BJ (cell line): ENCODE results near the gene HK3. TPM values are rescaled to one million over a fixed set of nuclear protein-coding genes. Genes with fewer than 3 reads are reported as not detected.

Experiments
- CTCF ChIA-PET: fragments of 350-600 bp; formaldehyde crosslinking; extraction: SDS; loops from one replicate; lab custom pipeline; 2021; ENCODE audit warnings: antibody characterized with exemption, inconsistent platforms; lab: Yijun Ruan, JAX
- POLR2A ChIA-PET: fragments of 300-600 bp; sonication (Branson Sonifier 250); formaldehyde crosslinking; extraction: SDS; loops from one replicate; lab custom pipeline; 2021; ENCODE audit warnings: antibody characterized with exemption; lab: Charles Lee
- DNase-seq: peaks from one replicate; pipeline ENCODE4 v3.0.0-alpha.2; 2011; ENCODE audit warnings: low read depth
- H3K27me3 ChIP-seq: 2 replicates; pipeline ENCODE4 v1.6.0; 2011; ENCODE audit warnings: low read length; ENCODE audit not compliant: control insufficient read depth, insufficient read depth
- H3K36me3 ChIP-seq: 2 replicates; pipeline ENCODE4 v1.5.1; 2011; ENCODE audit warnings: low read length; ENCODE audit not compliant: control insufficient read depth, insufficient read depth
- H3K4me3 ChIP-seq: 2 replicates; pipeline ENCODE4 v1.5.1; 2011; ENCODE audit warnings: low read depth, mild to moderate bottlenecking, control low read depth, low read length
- polyA plus RNA-seq: library from polyadenylated mRNA; depleted of rRNA; stranded (reverse); fragments of >200 nt; gene quantifications from 2 replicates; pipeline ENCODE4 v1.2.3, GENCODE V29; 2011
- TF ChIP-seq, protein P1 (sequence below): IDR thresholded peaks from 2 replicates; pipeline ENCODE4 v1.5.1; 2011; ENCODE audit warnings: low read depth, mild to moderate bottlenecking, control low read depth, inconsistent platforms, low read length, moderate library complexity; ENCODE audit not compliant: insufficient read depth

HK3 gene
- polyA plus RNA-seq, 1 experiment = not detected

DNA sequence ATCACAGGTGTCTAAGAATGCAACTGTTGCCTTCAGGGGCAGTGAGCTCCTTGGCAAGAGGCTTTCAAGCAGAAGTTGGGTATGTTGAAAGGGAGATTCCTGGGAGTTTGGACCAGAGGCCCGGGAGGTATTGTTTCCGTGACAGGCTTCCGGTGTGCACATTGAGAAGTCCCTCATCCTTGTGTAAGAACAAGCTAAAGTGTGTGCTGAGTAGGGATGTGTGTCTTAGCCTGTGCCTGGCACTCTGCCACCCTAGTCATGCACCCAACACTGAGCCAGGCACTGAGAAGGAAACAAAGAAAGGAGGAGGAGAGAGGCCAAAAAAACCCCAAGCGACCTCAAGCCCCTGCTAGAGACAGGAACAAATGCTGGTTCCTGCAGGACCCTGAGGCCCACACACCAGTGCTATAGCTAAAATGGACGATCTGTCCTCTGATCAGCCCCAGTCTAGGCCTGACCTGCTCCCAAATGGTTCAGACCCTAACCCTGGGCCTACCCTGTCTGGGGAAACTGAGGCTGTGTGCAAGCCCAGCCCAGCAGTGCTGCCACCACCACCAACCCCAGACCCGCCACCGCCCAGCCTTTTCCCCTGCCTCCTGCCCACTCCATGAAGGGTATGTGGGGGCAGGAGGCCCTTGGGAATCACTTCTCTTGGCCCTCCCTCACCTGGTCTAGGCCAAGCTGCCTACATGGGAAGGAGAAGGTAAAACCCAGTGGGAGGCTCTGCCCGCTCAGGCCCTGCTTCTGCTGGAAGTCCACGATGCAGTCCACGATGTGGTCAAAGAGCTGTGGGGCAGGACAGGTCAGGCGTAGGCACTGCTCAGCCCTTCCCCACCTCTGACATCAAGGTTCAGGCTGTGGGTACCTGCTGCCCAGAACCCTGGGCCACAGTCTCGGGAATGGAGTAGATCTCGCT, 12.6 kb downstream of the HK3 start:
- H3K27me3 ChIP-seq = peaks cover 15% of the 10 kb centered on the region
- no peak for DNase-seq
- ChIA-PET POLR2A (no interaction called here), CTCF (interaction anchor here (1.1 kb wide), 1 partner anchor 9 kb away, joined by 3 read pairs; no protein-coding TSS in a partner anchor)
- TF ChIP-seq, protein P1, sequence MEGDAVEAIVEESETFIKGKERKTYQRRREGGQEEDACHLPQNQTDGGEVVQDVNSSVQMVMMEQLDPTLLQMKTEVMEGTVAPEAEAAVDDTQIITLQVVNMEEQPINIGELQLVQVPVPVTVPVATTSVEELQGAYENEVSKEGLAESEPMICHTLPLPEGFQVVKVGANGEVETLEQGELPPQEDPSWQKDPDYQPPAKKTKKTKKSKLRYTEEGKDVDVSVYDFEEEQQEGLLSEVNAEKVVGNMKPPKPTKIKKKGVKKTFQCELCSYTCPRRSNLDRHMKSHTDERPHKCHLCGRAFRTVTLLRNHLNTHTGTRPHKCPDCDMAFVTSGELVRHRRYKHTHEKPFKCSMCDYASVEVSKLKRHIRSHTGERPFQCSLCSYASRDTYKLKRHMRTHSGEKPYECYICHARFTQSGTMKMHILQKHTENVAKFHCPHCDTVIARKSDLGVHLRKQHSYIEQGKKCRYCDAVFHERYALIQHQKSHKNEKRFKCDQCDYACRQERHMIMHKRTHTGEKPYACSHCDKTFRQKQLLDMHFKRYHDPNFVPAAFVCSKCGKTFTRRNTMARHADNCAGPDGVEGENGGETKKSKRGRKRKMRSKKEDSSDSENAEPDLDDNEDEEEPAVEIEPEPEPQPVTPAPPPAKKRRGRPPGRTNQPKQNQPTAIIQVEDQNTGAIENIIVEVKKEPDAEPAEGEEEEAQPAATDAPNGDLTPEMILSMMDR = no peak
- no peak overlapping the region for H3K4me3 ChIP-seq
- no peaks in the 10 kb centered on the region for H3K36me3 ChIP-seq

DNA sequence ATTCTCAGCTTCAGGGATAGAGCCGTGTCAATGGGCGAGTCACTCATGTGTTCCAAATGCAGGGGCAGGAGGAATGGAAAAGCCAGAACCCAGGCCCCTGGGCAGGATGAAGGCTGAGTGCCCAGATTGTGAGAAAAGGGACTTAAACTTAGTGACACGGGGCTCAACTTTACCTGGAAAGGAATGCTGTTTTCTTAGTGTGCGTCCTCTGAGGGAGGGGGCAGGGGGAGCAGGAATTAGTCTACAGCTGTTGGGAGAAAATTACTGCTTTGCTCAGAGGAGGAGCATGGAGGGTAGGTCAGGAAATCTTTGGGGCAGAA, 14.6 kb downstream of the HK3 start:
- ChIA-PET CTCF (interaction anchor here (0.5 kb wide), 1 partner anchor 30 kb away, joined by 5 read pairs; no protein-coding TSS in a partner anchor), POLR2A (no interaction called here)
- Histone ChIP-seq H3K27me3 (peaks cover 7% of the 10 kb centered on the region; the same call in 1 of the 2 replicates), H3K36me3 (no peaks in the 10 kb centered on the region), H3K4me3 (no peak overlapping the region)
- DNase-seq = no peak
- TF ChIP-seq, protein P1 = no peak

DNA sequence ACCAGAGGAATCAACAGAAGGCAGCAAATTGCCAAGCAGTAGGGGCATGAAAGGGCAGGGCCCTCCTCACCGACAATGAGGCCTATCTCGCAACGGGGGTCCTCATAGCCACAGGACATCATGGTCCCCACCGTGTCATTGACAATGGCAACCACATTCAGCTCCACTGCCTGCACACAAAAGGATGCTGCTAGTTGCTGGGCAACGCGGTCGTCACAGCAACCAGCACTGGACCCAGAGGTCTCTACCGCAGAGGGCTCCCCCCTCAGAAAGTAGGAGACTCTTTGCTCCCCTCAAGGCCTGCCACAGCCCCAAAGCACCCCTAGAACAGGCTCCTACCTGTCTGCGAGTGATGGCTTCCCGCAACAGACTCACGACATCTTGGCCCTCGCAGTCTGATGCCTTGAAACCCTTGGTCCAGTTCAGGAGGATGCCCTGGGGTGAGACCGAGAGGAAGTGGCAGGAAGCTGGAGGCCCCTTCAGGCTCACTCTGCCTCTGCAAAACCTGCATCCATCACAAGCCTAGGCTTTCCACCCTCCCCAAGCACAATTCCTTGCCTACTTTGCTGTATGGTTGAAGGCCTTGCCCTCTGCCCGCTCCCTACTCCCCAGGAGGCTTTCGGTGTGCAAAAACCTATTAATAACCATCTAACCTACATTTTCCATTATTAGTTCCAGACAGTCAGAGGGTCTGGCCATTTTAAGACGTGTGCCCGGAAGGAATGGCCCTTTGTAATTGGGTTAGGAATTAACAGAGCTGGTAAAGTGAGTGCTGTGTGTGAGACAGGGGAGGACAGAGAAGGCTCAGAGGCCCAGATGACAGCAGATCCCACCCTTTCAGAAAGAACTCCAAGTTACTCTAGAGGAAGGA, 15.2 kb downstream of the HK3 start:
- POLR2A ChIA-PET = no interaction called here
- CTCF ChIA-PET = interaction anchor here (0.5 kb wide), 1 partner anchor 31 kb away, joined by 5 read pairs; no protein-coding TSS in a partner anchor
- TF ChIP-seq, protein P1 = no peak
- H3K27me3 ChIP-seq = peaks cover 7% of the 10 kb centered on the region; the same call in 1 of the 2 replicates
- DNase-seq = no peak
- no peak overlapping the region for H3K4me3 ChIP-seq
- no peaks in the 10 kb centered on the region for H3K36me3 ChIP-seq

- TF ChIP-seq, protein P1 = no peak
- peaks cover 8% of the 10 kb centered on the region for H3K27me3 ChIP-seq
- H3K36me3 ChIP-seq = no peaks in the 10 kb centered on the region
- CTCF ChIA-PET = interaction anchor here (1.0 to 1.3 kb wide), 3 partner anchors 10 to 29 kb away, joined by 3 to 4 read pairs (median 3); no protein-coding TSS in a partner anchor
- DNase-seq = no peak
- H3K4me3 ChIP-seq = no peak overlapping the region
- POLR2A ChIA-PET = no interaction called here
Measured at GRCh38 chr5:176882567-176882903, 16.6 kb downstream of the HK3 start.
